Measurements from ENCODE around the gene NRXN2.
A peak's percentile ranks its signal among the peaks of the same experiment; 100 is the strongest.

Gene NRXN2

GRCh38 chr11:64753380-64754123 is 30.6 kb upstream of the NRXN2 start:
- H3K9ac ChIP-seq (ENCODE audit: low read depth, low read length), result no peak overlapping the region
- H3K4me1 ChIP-seq (ENCODE audit: insufficient read depth, low read length), result 0 out of 2 replicates have a peak, but pooled peaks cover 3% of the 10 kb centered on the region
- H3K9me3 ChIP-seq (ENCODE audit: control insufficient read depth, insufficient read depth, low read length), result no peaks in the 10 kb centered on the region
- H3K36me3 ChIP-seq (ENCODE audit: insufficient read depth, low read length), result no peaks in the 10 kb centered on the region

GRCh38 chr11:64753019-64753379 is 30.0 kb upstream of the NRXN2 start:
- Histone ChIP-seq H3K4me1 (ENCODE audit: insufficient read depth, low read length) (0 out of 2 replicates have a peak, but pooled peaks cover 3% of the 10 kb centered on the region), H3K9ac (ENCODE audit: low read depth, low read length) (no peak overlapping the region), H3K9me3 (ENCODE audit: control insufficient read depth, insufficient read depth, low read length) (no peaks in the 10 kb centered on the region), H3K36me3 (ENCODE audit: insufficient read depth, low read length) (no peaks in the 10 kb centered on the region)

GRCh38 chr11:64752175-64752970 is 29.4 kb upstream of the NRXN2 start:
- no peak overlapping the region for H3K9ac ChIP-seq (ENCODE audit: low read depth, low read length)
- H3K36me3 ChIP-seq (ENCODE audit: insufficient read depth, low read length), result no peaks in the 10 kb centered on the region
- 0 out of 2 replicates have a peak, but pooled peaks cover 3% of the 10 kb centered on the region for H3K4me1 ChIP-seq (ENCODE audit: insufficient read depth, low read length)
- H3K9me3 ChIP-seq (ENCODE audit: control insufficient read depth, insufficient read depth, low read length), result no peaks in the 10 kb centered on the region

- Histone ChIP-seq H3K9me3 (ENCODE audit: control insufficient read depth, insufficient read depth, low read length) (no peaks in the 10 kb centered on the region), H3K36me3 (ENCODE audit: insufficient read depth, low read length) (no peaks in the 10 kb centered on the region), H3K4me1 (ENCODE audit: insufficient read depth, low read length) (0 out of 2 replicates have a peak, but pooled peaks cover 3% of the 10 kb centered on the region), H3K9ac (ENCODE audit: low read depth, low read length) (no peak overlapping the region)
Measured at GRCh38 chr11:64751580-64751979, 28.6 kb upstream of the NRXN2 start.

- Histone ChIP-seq H3K9ac (ENCODE audit: low read depth, low read length) (no peak overlapping the region), H3K9me3 (ENCODE audit: control insufficient read depth, insufficient read depth, low read length) (no peaks in the 10 kb centered on the region), H3K36me3 (ENCODE audit: insufficient read depth, low read length) (no peaks in the 10 kb centered on the region), H3K4me1 (ENCODE audit: insufficient read depth, low read length) (0 out of 2 replicates have a peak, but pooled peaks cover 3% of the 10 kb centered on the region)
Measured at GRCh38 chr11:64751136-64751535, 28.1 kb upstream of the NRXN2 start.

- Histone ChIP-seq H3K9me3 (ENCODE audit: control insufficient read depth, insufficient read depth, low read length) (no peaks in the 10 kb centered on the region), H3K36me3 (ENCODE audit: insufficient read depth, low read length) (no peaks in the 10 kb centered on the region), H3K9ac (ENCODE audit: low read depth, low read length) (no peak overlapping the region), H3K4me1 (ENCODE audit: insufficient read depth, low read length) (0 out of 2 replicates have a peak, but pooled peaks cover 3% of the 10 kb centered on the region)
Measured at GRCh38 chr11:64750361-64751054, 27.5 kb upstream of the NRXN2 start.

- Histone ChIP-seq H3K9ac (ENCODE audit: low read depth, low read length) (no peak overlapping the region), H3K36me3 (ENCODE audit: insufficient read depth, low read length) (no peaks in the 10 kb centered on the region), H3K4me1 (ENCODE audit: insufficient read depth, low read length) (no peaks in the 10 kb centered on the region; the same call in 1 of the 2 replicates)
Measured at GRCh38 chr11:64747961-64748665, 25.1 kb upstream of the NRXN2 start.

GRCh38 chr11:64746486-64746885 is 23.5 kb upstream of the NRXN2 start:
- Histone ChIP-seq H3K36me3 (ENCODE audit: insufficient read depth, low read length) (no peaks in the 10 kb centered on the region), H3K9me3 (ENCODE audit: control insufficient read depth, insufficient read depth, low read length) (no peaks in the 10 kb centered on the region), H3K9ac (ENCODE audit: low read depth, low read length) (0 out of 2 replicates have a peak overlapping the region, but pooled peaks have one; percentile 87), H3K4me1 (ENCODE audit: insufficient read depth, low read length) (no peaks in the 10 kb centered on the region; the same call in 1 of the 2 replicates)

More at GRCh38 chr11:64747961-64748665, 25.1 kb upstream of the NRXN2 start:
- H3K9me3 ChIP-seq (ENCODE audit: control insufficient read depth, insufficient read depth, low read length), result no peaks in the 10 kb centered on the region

GRCh38 chr11:64745521-64746328 is 22.7 kb upstream of the NRXN2 start:
- Histone ChIP-seq H3K4me1 (ENCODE audit: insufficient read depth, low read length) (peaks cover 5% of the 10 kb centered on the region; the same call in 1 of the 2 replicates), H3K36me3 (ENCODE audit: insufficient read depth, low read length) (no peaks in the 10 kb centered on the region), H3K9ac (ENCODE audit: low read depth, low read length) (peak overlapping the region; percentile 87; the same call in 1 of the 2 replicates), H3K9me3 (ENCODE audit: control insufficient read depth, insufficient read depth, low read length) (no peaks in the 10 kb centered on the region)

GRCh38 chr11:64745189-64745520 is 22.2 kb upstream of the NRXN2 start:
- Histone ChIP-seq H3K9ac (ENCODE audit: low read depth, low read length) (peak overlapping the region; percentile 87; the same call in 1 of the 2 replicates), H3K4me1 (ENCODE audit: insufficient read depth, low read length) (peaks cover 5% of the 10 kb centered on the region; the same call in 1 of the 2 replicates), H3K9me3 (ENCODE audit: control insufficient read depth, insufficient read depth, low read length) (no peaks in the 10 kb centered on the region), H3K36me3 (ENCODE audit: insufficient read depth, low read length) (no peaks in the 10 kb centered on the region)

- Histone ChIP-seq H3K36me3 (ENCODE audit: insufficient read depth, low read length) (no peaks in the 10 kb centered on the region), H3K9ac (ENCODE audit: low read depth, low read length) (peak overlapping the region; percentile 87; the same call in 1 of the 2 replicates), H3K9me3 (ENCODE audit: control insufficient read depth, insufficient read depth, low read length) (no peaks in the 10 kb centered on the region), H3K4me1 (ENCODE audit: insufficient read depth, low read length) (peaks cover 7% of the 10 kb centered on the region; the same call in 1 of the 2 replicates)
Measured at GRCh38 chr11:64744544-64745188, 21.7 kb upstream of the NRXN2 start.

GRCh38 chr11:64743591-64744543 is 20.9 kb upstream of the NRXN2 start, which contains the start of gene RASGRP2:
RASGRP2 (minus strand) TSS chr11:64744142; CDS start chr11:64742866, 1,276 bp downstream.
- Histone ChIP-seq H3K9ac (ENCODE audit: low read depth, low read length) (peak within 1 kb of the TSS; percentile 87), H3K4me1 (ENCODE audit: insufficient read depth, low read length) (peaks cover 12% of the 10 kb centered on the region; the same call in 1 of the 2 replicates)

More at GRCh38 chr11:64743591-64744543, 20.9 kb upstream of the NRXN2 start, which contains the start of gene RASGRP2:
- Histone ChIP-seq H3K9me3 (ENCODE audit: control insufficient read depth, insufficient read depth, low read length) (no peaks in the 10 kb centered on the region), H3K36me3 (ENCODE audit: insufficient read depth, low read length) (no peaks in the 10 kb centered on the region)
